Activated T-cell treated with anti-CD3 and anti-CD28 coated beads, Interleukin-2, amount 50 U/mL, for 24 hours (primary cell): ENCODE measurements around the gene RNF180.

Source experiments
- DNase-seq: peaks from one replicate; pipeline ENCODE4 v3.0.0-alpha.2; 2020
- H3K27ac Mint-ChIP-seq: 2 replicates; pipeline ENCODE4 v1.8.0; 2020; ENCODE audit warnings: mild to moderate bottlenecking, mixed read lengths
- H3K27me3 Mint-ChIP-seq: 2 replicates; pipeline ENCODE4 v1.8.0; 2020; ENCODE audit warnings: mixed read lengths
- H3K36me3 Mint-ChIP-seq: 2 replicates; pipeline ENCODE4 v1.8.0; 2020; ENCODE audit warnings: low read depth, mixed read lengths
- H3K4me1 Mint-ChIP-seq: 2 replicates; pipeline ENCODE4 v1.8.0; 2020; ENCODE audit warnings: low read depth, mixed read lengths
- H3K4me3 Mint-ChIP-seq: 2 replicates; pipeline ENCODE4 v1.8.0; 2020; ENCODE audit warnings: mild to moderate bottlenecking, moderate library complexity, mixed read lengths
- H3K9me3 Mint-ChIP-seq: 2 replicates; pipeline ENCODE4 v1.8.0; 2020; ENCODE audit warnings: mixed read lengths

The RNF180 gene, protein sequence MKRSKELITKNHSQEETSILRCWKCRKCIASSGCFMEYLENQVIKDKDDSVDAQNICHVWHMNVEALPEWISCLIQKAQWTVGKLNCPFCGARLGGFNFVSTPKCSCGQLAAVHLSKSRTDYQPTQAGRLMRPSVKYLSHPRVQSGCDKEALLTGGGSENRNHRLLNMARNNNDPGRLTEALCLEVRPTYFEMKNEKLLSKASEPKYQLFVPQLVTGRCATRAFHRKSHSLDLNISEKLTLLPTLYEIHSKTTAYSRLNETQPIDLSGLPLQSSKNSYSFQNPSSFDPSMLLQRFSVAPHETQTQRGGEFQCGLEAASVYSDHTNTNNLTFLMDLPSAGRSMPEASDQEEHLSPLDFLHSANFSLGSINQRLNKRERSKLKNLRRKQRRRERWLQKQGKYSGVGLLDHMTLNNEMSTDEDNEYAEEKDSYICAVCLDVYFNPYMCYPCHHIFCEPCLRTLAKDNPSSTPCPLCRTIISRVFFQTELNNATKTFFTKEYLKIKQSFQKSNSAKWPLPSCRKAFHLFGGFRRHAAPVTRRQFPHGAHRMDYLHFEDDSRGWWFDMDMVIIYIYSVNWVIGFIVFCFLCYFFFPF

DNA sequence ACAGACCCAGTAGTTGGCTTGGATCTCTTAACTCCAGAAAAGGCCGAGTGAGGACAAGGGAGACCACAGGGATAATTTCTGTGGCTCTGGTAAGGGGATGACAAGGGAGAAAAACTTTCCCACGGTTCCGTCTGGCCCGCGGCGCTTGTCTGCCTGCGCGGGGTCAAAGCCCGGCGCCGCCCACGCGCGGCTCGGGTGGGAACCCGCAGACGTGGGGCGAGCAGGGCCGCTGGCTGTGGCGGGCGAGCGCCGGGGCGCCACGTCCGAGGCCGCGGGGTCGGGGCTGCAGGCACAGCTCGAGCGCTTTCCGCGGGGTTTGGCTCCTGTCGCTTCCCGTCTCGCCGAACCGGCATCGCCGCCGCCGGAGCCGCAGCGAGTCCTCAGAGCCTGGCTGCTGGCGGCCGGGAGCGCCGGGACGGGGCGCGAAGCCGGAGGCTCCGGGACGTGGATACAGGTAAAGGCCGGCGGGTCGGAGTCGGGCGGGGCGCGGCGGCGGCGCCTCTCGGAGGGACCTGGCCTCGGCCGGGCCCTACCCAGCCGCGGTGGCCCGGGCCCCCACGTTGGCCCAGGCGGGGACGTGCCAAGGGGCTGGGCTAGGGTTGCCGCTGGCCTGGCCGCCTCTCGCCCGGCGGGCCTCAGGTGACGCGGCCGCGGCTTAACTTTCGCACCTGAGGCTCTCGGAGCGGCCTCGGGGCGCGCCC, at the start of gene RNF180:
TSS of gene RNF180 (plus strand) at position 344 of the 701 bp plus-strand sequence. CDS start 34,965 bp downstream, outside the sequence.
- H3K4me1 Mint-ChIP-seq: peaks cover 8% of the 10 kb centered on the region
- H3K9me3 Mint-ChIP-seq: no peaks in the 10 kb centered on the region
- H3K27me3 Mint-ChIP-seq: peaks cover 37% of the 10 kb centered on the region
- no peak for DNase-seq
- no peak within 1 kb of the TSS for H3K27ac Mint-ChIP-seq
- peak within 1 kb of the TSS; percentile 35 for H3K4me3 Mint-ChIP-seq
- H3K36me3 Mint-ChIP-seq: no peaks in the 10 kb centered on the region

DNA sequence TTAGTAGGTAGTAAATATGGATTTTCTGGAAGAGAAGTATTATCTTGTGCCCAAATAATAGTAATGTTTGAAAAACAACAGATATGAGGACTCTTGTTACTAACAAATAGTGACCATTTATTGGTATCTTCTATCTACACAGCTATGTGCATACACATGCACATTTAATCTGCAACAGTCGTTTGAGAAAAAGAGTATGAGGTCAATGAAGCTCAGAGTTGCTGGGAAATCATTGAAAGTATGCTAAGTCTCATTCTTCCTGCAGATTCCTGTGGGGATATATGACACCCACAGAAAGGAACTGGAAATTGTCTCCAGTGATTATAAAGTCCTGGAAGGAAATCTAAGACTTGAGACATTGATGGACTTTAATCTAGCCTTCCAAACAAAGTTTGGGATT, 40.1 kb upstream of the RNF180 start:
- H3K36me3 Mint-ChIP-seq: no peaks in the 10 kb centered on the region
- H3K4me1 Mint-ChIP-seq: no peaks in the 10 kb centered on the region
- H3K9me3 Mint-ChIP-seq: no peaks in the 10 kb centered on the region
- DNase-seq: no peak
- H3K27ac Mint-ChIP-seq: no peak overlapping the region
- H3K4me3 Mint-ChIP-seq: no peak overlapping the region
- no peaks in the 10 kb centered on the region for H3K27me3 Mint-ChIP-seq

DNA sequence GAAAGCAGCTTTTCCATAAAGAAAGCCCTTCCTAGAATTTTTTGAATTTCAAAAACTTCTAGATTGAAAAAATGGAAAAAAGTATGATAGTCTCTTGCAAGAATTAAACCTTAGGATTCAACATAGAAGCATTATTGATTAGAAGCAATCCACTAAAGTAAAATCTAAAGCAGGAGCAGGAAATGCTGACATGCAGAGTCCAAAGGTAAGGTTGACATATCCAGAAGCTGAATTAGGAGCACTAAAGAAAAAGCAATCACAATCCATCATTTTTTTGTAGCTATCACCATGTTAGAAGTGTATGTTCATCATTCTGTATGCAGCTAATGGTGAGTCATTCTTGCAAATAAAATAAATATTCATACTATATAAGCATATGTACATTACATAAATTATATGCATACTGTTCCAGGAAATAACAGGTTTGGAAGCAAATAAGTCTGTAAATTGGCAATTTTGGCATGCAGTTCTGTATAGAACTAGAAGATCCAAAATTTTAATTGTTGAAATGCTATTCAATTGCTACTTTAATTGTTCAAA, 39.4 kb upstream of the RNF180 start:
- H3K27me3 Mint-ChIP-seq: no peaks in the 10 kb centered on the region
- H3K4me3 Mint-ChIP-seq: no peak overlapping the region
- no peaks in the 10 kb centered on the region for H3K4me1 Mint-ChIP-seq
- no peak for DNase-seq
- no peak overlapping the region for H3K27ac Mint-ChIP-seq
- no peaks in the 10 kb centered on the region for H3K36me3 Mint-ChIP-seq
- no peaks in the 10 kb centered on the region for H3K9me3 Mint-ChIP-seq

DNA sequence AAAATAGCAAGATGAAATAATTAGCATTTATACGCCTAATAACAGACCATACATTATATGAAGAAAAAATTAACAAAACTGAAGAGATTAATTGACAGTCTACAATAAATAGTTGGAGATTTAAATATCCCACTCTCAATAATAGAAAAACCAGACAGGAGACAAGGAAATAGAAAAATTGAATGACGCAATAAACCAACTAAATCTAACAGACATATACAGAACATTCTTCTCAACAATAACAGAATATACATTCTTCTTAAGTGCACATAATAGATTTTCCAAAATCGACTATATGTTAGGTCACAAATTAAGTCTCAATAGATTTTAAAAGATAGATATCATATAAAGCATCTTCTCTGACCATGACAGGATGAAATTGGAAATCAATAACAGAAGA, 25.6 kb upstream of the RNF180 start:
- Mint-ChIP-seq H3K9me3 (peaks cover 4% of the 10 kb centered on the region), H3K4me3 (no peak overlapping the region)

DNA sequence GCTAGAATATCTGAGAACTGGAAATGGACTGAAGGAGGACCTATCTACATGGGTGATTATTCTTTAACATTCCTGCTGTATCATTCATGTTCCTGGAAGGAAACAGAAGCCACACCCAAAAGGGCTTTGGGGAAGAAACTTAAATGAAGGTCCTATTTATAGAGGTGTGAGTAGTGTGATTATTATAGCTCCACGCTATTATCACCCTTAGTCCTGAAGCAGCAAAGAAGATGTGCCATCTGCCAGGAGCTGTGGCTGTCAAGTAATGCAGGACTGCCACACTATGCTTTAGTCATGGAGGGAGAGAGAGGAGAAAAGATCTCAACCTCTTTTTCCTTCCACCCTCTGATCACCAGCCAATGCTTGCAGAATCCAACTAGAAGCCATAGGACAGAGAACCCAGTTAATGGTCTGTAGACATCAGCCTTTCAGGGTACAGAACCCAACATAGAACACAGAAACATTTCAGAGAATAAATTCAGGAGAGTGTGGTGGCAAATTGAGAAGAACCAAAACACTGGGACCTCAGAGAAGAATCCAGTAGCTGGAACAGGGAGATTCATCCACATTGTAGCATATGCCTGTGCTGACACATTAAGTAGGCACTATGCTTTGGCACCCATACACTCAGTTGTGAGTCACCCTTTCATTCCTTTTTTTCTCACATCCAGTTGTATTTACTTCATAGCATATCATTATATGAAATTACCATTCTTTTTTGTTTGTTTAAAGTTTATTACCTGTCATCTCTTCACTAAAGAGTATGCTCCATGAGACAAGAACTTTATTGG, 21.0 kb upstream of the RNF180 start:
- H3K27me3 Mint-ChIP-seq: no peaks in the 10 kb centered on the region
- H3K4me3 Mint-ChIP-seq: no peak overlapping the region
- H3K36me3 Mint-ChIP-seq: no peaks in the 10 kb centered on the region
- no peaks in the 10 kb centered on the region for H3K4me1 Mint-ChIP-seq
- no peaks in the 10 kb centered on the region for H3K9me3 Mint-ChIP-seq
- no peak for DNase-seq
- no peak overlapping the region for H3K27ac Mint-ChIP-seq

More for the DNA sequence above, 25.6 kb upstream of the RNF180 start:
- no peak for DNase-seq
- H3K27ac Mint-ChIP-seq: no peak overlapping the region
- no peaks in the 10 kb centered on the region for H3K36me3 Mint-ChIP-seq
- no peaks in the 10 kb centered on the region for H3K4me1 Mint-ChIP-seq
- no peaks in the 10 kb centered on the region for H3K27me3 Mint-ChIP-seq

DNA sequence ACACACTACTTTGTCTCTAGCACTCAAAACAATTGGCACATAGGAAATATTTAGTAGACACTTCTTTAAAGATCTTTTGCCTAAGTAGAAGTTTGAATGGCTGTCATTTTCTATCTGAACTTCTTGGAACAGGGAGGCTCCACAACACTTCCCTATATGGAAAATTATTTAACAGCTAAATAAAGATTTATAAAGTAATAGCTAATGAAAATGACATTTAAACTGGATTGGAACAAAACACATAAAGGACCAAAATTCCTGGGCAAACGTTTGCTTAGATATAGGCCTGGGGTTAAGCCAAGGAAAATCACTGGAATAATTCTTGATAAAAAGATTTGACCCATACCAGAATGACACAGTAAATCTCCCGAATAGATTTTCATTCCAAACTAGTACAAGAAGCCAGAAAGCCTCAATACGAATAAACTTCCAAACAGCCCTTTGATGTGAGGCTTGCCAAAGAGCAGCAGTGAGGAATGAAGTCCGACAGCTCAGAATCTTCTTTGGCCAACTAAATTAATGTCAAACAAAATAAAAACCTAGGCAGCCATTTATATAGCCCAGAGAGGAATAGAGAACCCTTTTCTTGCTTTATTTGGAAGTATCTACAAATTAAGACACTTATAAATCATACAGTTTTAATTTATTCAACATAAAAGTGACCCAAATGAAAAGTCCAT, 20.3 kb upstream of the RNF180 start:
- no peak for DNase-seq
- H3K27me3 Mint-ChIP-seq: no peaks in the 10 kb centered on the region
- H3K4me1 Mint-ChIP-seq: no peaks in the 10 kb centered on the region
- no peak overlapping the region for H3K27ac Mint-ChIP-seq
- no peaks in the 10 kb centered on the region for H3K36me3 Mint-ChIP-seq
- no peak overlapping the region for H3K4me3 Mint-ChIP-seq
- H3K9me3 Mint-ChIP-seq: no peaks in the 10 kb centered on the region

DNA sequence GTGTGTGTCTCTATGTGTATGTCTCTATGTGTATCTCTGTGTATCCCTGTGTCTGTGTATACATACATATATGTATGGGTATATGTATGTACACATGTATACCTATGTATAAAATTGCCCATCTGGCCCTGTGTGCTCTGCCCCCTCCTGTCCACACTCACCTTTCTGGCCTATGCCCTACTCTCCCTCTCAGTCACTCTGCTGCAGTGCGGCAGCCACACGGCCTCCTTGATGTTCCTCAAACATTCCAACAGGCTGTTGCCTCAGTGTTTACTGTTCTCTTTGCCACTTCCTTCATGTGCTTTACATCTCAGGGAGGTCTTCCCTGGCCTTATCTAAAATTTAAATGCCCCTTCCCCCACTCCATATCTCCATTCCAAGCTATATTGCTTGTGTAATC, 18.3 kb upstream of the RNF180 start:
- no peaks in the 10 kb centered on the region for H3K4me1 Mint-ChIP-seq
- no peaks in the 10 kb centered on the region for H3K36me3 Mint-ChIP-seq
- H3K4me3 Mint-ChIP-seq: no peak overlapping the region
- no peaks in the 10 kb centered on the region for H3K9me3 Mint-ChIP-seq
- no peaks in the 10 kb centered on the region for H3K27me3 Mint-ChIP-seq
- no peak overlapping the region for H3K27ac Mint-ChIP-seq
- DNase-seq: no peak

DNA sequence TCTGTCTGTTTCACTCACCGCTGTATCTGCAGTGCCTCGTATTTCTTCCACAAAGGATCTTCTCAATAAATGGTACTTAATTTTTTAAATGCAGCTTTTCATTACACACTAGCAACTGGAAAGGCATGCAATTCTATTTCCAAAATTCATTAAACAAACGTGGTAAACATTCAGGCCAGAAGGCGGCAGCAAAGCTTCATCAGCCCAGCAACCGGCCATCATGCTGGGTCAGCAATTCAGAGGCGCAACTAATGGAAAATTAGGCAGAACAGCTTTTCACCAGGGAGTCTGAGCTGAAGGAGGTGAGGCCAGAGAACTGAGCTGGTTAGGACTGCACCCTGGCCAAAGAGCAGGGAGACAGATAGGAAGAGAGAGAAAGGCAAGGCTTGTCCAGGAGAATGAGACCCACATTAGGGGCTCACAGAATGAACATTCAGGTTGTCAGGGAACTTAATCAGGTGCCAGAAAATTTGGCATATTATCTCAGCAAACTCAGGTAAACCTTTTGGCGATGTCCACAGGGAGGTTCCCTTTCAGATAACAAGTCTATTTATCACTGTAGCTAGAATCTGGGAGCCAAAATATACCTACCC, 17.7 kb upstream of the RNF180 start:
- Mint-ChIP-seq H3K9me3 (no peaks in the 10 kb centered on the region), H3K4me3 (no peak overlapping the region), H3K36me3 (no peaks in the 10 kb centered on the region), H3K4me1 (no peaks in the 10 kb centered on the region), H3K27ac (no peak overlapping the region), H3K27me3 (no peaks in the 10 kb centered on the region)
- DNase-seq: no peak

DNA sequence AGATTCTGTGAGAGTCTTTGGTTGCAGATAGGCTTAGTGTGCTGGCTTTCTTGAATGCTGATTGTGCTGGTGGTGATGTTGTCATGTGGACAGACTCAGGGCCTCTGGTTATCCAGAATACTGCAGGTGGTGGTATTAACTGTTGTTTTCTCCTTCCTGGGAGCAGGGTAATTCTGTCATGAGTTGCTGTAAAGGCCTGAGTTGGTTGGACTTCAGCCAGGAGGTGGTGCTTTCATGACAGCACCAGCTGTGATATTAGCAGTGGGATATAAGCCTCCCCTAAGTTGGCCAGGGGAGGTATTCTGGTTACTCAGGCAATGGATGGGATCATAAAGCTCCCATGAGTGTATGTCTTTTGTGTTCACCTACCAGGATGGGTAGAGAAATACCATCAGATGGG, 16.4 kb upstream of the RNF180 start:
- Mint-ChIP-seq H3K4me1 (no peaks in the 10 kb centered on the region), H3K27ac (no peak overlapping the region), H3K36me3 (no peaks in the 10 kb centered on the region), H3K9me3 (peaks cover 3% of the 10 kb centered on the region), H3K27me3 (no peaks in the 10 kb centered on the region), H3K4me3 (no peak overlapping the region)
- no peak for DNase-seq

DNA sequence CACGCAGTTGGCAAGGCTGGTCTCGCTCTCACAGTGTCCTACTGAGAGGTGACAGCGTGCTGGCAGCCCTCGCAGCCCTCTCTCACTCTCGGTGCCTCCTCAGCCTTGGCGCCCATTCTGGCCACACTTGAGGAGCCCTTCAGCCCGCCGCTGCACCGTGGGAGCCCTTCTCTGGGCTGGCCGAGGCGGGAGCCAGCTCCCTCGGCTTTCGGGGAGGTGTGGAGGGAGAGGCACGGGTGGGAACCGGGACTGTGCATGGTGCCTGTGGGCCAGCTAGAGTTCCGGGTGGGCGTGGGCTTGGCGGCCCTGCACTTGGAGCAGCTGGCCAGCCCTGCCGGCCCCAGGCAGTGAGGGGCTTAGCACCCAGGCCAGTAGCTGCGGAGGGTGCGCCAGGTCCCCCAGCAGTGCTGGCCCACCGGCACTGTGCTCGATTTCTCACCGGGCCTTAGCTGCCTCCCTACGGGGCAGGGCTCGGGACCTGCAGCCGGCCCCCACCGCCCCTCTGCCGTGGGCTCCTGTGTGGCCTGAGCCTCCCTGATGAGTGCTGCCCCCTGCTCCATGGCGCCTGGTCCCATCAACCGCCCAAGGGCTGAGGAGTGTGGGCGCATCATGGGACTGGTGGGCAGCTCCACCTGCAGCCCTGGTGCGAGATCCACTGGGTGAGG, 15.7 kb upstream of the RNF180 start:
- no peaks in the 10 kb centered on the region for H3K27me3 Mint-ChIP-seq
- peaks cover 6% of the 10 kb centered on the region for H3K9me3 Mint-ChIP-seq
- H3K4me3 Mint-ChIP-seq: no peak overlapping the region
- no peak overlapping the region for H3K27ac Mint-ChIP-seq
- H3K4me1 Mint-ChIP-seq: no peaks in the 10 kb centered on the region
- H3K36me3 Mint-ChIP-seq: no peaks in the 10 kb centered on the region
- no peak for DNase-seq

DNA sequence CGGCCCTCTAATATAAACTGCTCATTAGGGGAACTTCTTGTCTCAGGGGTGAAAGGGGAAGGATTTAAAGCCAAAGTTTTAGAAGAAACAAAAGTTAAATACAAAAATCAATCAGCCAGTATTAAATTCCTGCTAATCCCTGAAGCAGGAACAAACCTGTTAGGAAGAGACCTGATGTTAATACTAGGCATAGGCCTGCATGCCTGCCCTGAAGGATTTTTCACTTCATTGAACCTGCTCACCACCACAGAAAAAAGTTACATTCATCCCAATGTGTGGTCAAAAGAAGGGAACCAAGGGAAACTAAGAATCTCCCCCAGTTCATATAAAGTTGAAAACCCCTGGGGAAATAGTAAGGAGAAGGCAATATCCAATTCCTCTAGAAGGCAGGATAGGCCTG, 9.4 kb upstream of the RNF180 start:
- Mint-ChIP-seq H3K27me3 (no peaks in the 10 kb centered on the region), H3K27ac (no peak overlapping the region), H3K36me3 (no peaks in the 10 kb centered on the region), H3K9me3 (peaks cover 6% of the 10 kb centered on the region), H3K4me1 (no peaks in the 10 kb centered on the region), H3K4me3 (no peak overlapping the region)
- DNase-seq: no peak

DNA sequence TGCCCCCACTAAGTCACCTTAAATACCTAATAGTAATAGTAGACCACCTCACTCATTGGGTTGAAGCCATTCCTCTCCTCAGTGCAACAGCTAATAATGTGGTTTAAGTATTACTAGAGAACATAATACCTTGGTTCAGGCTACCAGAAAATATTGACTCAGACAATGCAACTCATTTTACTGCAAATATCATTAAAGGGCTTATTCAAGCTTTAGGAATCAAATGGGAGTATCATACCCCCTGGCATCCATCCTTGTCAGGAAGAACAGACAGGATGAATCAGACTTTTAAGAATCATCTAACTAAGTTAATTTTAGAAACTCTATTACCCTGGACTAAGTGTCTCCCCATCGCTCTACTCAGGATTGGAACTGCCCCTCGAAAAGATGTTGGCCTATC, 6.8 kb upstream of the RNF180 start:
- Mint-ChIP-seq H3K27ac (no peak overlapping the region), H3K4me1 (no peaks in the 10 kb centered on the region), H3K9me3 (peaks cover 6% of the 10 kb centered on the region), H3K36me3 (no peaks in the 10 kb centered on the region), H3K4me3 (no peak overlapping the region), H3K27me3 (peaks cover 7% of the 10 kb centered on the region)
- DNase-seq: no peak

DNA sequence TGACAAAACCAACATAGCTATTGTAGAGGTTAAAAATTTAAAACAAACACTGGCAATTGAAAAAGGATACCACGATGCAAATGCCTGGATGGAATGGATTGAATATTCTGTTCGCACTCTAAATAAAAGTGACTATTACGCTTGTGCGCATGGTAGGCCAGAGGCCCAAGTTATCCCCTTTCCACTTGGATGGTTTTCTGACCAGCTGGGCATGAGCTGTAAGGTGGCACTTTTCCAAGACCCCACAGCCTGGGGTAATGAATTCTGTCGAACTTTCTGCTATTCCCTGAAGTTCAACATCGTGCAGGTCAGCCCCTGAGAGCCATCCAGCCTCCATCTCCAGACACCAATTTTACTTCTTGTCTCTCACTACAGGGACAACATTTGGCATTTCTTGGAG, 5.4 kb upstream of the RNF180 start:
- Mint-ChIP-seq H3K27ac (no peak overlapping the region), H3K4me1 (peaks cover 2% of the 10 kb centered on the region), H3K36me3 (no peaks in the 10 kb centered on the region), H3K9me3 (no peaks in the 10 kb centered on the region), H3K4me3 (no peak overlapping the region), H3K27me3 (peaks cover 19% of the 10 kb centered on the region)
- no peak for DNase-seq
